ENCODE measurements around the gene EIF3D.

The EIF3D gene, protein sequence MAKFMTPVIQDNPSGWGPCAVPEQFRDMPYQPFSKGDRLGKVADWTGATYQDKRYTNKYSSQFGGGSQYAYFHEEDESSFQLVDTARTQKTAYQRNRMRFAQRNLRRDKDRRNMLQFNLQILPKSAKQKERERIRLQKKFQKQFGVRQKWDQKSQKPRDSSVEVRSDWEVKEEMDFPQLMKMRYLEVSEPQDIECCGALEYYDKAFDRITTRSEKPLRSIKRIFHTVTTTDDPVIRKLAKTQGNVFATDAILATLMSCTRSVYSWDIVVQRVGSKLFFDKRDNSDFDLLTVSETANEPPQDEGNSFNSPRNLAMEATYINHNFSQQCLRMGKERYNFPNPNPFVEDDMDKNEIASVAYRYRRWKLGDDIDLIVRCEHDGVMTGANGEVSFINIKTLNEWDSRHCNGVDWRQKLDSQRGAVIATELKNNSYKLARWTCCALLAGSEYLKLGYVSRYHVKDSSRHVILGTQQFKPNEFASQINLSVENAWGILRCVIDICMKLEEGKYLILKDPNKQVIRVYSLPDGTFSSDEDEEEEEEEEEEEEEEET

GRCh38 chr22:36528795-36529751 is at the start of gene EIF3D:
EIF3D (minus strand) TSS chr22:36529166; CDS start chr22:36526121, 3,045 bp downstream.
- peak; percentile 99 for DNase-seq

DNA sequence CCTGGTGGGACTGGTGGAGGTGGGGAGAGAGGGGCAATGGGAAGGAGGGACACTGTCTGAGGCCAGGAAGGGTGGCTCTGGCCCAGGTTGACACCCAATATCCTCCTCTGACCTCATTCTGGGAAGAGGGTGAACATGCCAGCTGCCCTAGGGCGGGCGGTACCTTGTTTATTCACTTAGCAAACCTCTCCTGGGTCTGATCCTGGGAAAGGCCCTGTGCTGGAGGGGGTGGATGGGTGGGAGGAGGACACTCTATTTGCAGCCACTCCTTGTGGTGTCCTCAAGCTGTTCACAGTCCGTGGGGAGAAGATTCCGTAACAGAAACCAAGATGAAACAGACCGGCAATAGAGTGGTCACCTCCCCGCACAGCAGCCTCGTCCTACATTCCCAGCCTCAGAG is 49.7 kb upstream of the EIF3D start:
- no peak for DNase-seq

GRCh38 chr22:36577019-36577418 is 48.1 kb upstream of the EIF3D start:
- DNase-seq: no peak

DNA sequence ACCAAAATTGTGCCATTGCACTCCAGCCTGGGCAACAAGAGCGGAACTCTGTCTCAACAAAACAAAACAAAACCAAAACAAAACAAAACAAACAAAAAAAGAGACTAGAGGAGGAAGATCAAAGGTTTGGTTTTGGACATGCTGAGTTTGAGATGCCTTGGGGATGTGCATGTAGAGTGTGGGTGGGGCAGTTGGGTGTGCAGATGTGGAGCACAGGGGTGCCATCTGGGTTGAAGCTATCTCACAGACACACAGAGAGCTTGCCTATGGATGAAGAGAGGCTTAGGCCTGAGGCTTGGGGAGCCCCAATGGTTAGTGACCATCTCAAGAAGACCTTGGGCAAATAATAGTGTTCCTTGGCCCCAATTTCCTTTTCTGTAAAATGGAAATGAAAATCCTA is 45.8 kb upstream of the EIF3D start:
- DNase-seq: no peak

DNA sequence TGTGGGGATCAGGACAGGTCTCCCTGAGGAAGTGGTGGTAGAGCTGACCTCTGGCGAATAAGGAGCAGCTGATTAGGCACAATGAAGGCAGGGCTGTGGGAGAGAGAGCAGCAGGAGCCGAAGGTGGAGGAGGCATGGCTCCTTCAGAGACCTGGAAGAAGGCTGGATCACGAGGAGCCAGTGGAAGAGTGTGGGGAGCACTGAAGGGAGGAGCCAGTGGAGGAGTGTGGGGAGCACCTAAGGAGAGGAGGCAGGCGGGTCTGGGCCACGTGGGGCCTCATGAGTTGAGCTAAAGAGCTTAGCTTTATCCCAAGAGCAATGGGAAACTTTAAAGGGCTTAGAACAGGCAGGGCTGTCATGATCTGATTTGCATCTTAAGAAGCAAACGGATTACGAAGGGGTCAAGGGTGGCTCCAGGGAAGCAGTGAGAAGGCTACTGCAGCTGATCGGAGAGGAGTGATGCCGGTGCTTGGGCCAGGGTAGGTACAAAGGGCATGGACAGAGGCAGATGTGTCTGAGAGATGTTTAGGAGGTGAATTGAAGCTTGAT is 44.9 kb upstream of the EIF3D start:
- no peak for DNase-seq

DNA sequence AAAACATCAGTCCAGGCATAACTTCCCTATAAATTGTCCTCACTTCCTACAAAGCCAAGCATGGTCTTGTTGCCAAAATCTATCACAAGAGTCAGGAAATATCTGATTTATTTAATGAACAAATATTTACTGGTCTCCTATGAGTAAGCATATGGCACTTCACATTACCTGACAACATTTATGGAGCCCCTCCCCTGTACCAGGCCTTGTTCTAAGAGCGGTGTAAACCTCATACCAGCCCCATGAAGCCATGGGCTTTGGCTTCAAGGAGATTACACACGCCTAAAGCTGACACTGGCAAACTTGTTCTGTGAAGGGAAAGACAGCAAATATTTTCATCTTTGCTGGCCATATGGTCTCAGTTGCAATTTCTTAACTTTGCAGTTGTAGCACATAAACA is 43.0 kb upstream of the EIF3D start:
- DNase-seq: no peak

GRCh38 chr22:36569999-36570398 is 41.0 kb upstream of the EIF3D start:
- no peak for DNase-seq

- no peak for DNase-seq
These were observed 39.9 kb upstream of the EIF3D start for GRCh38 chr22:36568846-36569245.

DNA sequence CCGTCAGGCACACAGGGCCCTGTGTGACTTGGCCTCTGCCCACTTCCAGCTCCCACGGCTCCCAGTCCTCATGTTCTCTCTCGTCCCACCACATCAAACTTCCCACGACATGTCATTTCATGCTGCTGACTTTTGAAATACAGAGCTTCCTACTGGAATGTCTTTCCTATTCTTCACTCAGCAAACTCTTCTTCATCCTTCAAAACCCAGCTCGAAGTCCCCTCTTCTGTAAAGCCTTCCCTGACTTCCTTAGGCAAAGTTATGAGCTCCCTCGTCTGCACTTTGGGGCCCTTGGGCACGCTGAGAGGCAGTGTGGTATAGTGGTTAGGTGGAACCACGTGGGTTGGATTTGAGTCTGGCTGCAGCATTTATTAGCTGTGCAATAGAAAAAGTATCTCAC is 37.8 kb upstream of the EIF3D start:
- DNase-seq: no peak

- DNase-seq: no peak
These were observed 36.7 kb upstream of the EIF3D start for GRCh38 chr22:36565686-36566085.

DNA sequence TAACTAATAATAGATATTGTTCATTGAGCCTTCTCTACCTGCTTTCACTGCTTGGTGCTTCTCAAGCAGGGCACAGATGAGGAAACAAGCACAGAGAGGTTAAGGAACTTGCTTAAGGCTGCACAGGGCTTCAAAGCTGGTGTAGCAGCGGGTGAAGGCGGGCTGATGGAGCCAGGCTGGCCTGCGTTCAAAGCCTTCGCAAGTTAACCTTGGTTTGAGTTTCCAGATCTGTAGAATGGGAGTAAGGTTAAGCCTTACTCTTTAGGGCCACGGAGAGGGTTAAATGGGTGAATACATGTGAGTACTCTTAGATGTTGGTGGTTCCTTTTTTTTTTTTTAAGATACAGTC is 36.2 kb upstream of the EIF3D start:
- no peak for DNase-seq

- DNase-seq: peak; percentile 47
These were observed 35.6 kb upstream of the EIF3D start for GRCh38 chr22:36564422-36565158.

- DNase-seq: no peak
These were observed 34.9 kb upstream of the EIF3D start for GRCh38 chr22:36563898-36564297.

DNA sequence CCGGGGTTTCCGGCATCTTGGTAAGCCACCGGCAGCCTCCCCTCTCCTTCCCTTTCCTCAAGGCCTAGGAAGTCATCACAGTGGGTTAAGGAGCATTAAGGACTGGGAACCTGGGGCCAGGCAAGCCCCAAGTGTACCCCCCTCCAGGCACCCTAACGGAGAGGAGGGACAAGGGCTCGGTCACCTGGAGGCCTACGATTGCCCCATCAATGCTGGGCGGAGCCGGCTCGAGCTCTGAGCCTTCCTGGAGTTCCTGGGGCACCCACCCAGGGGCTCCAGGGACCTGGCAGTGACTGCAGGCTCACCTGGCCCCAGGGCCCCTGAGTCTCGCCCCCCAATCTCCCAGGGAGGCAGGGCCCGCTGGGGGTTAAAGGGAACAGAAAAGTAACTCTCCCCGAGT is 34.5 kb upstream of the EIF3D start:
- DNase-seq: no peak

DNA sequence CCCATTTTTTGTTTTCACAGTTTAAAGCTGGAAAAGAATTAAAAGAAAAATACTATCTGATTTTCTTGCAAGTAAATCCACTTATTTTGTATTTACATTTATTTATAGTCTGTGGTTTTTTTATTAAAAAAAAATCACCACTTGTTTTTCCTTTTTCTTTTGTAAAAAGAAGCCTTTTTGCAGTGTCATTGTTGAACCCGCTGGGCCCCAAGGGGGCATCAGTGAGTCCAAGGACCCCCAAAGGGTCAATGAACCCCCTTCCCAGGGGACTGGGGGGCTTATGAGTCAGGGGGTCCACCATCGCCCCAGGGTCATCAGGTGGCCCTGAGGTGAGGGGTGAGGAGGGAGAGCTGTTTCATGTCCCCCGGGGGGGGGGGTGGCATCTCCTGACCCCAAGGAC is 34.0 kb upstream of the EIF3D start:
- DNase-seq: no peak

GRCh38 chr22:36562261-36562835 is 33.4 kb upstream of the EIF3D start:
- no peak for DNase-seq

DNA sequence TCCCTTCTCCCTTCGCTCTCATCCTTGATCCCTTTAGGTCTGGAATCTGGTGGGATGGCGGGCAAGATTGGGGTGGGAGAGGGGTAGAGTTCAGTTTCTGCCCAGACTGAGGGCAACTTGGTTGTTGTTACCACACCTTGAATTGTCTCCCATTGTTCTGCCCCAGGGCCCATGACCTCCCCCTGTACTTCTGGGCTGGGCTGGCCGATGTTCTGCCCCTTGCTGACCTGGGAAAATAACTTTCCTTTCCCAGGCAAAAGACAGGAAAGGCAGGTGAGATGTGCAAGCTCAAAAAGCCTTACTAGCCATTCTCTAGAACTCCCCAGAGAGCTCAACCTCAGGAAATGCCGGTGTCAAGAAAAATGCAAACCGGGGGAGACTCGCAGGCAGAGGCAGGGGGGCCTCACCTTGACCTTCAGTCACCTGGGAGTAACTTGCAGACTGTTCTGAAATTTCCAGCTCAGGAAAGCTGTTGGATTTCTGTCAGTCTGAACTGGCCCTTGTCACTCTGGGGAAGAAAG is 32.4 kb upstream of the EIF3D start:
- no peak for DNase-seq

- DNase-seq: no peak
These were observed 31.0 kb upstream of the EIF3D start for GRCh38 chr22:36560001-36560400.

DNA sequence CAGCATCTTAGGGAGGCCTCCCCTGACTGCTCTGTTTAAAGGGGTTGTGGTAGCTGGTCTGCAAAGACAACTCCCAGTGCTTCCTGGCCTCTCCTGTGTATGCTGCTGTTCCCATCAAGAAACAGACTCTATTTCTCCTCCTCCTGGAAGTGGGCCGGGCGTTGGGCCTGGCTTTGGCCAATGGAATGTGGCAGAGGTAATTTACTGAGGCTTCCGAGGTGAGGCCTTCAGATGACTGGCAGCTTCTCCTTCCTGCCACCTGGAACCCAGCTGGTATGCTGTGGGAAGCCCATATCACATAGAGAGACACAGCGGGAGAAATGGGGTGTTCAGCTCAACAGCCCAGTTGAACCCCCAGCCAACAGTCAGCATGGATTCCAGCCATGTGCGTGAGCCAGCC is 25.1 kb upstream of the EIF3D start:
- no peak for DNase-seq

- no peak for DNase-seq
These were observed 23.3 kb upstream of the EIF3D start for GRCh38 chr22:36552289-36552688.

DNA sequence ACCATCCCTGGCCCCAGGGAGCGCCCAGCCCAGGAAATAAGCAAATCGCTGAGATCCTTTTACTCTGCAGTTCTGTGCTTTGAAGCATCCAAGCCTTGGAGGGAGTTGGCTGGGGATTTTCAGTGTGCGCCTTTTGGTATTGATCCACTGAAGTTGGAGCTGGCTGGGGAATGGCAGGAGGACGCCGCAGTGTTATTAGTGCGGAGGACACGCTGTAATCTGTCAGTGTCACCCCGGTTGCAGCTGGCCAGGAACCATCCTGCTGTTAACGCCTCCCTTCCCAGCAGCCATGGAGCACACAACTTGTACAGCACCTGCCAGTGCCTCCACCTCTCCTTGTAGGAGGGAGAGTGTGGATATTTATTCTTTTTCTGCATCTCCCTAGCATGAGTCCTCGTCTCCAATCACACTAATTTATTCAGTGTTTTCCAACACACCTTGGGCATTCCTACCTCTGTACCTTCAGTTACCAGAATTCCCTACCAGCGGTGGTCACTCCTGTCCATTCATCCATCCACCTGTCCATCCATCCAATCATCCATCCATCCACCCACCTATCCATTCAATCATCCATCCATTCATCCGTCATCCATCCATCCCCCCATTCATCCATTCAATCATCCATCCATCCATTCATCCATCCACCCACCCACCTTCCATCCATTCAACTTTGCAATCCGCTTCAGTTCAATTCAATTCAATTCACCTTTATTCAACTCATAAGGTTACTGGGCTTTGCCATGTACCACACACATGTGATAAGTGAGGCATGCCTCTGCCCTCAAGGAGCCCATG is 21.9 kb upstream of the EIF3D start:
- DNase-seq: no peak

Measured in right hindlimb (tissue), 1 donor.